OCI-LY1 (cell line): Measurements from ENCODE around the gene HBE1.

Experiments
- H2AFZ ChIP-seq: fragments of 200-600 bp; sonication (generic), shearing (Covaris generic); 2 replicates; pipeline ENCODE4 v1.6.0; 2014; ENCODE audit warnings: antibody characterized with exemption, mild to moderate bottlenecking, low read length
- H3F3A ChIP-seq: fragments of 200-600 bp; sonication (generic), shearing (Covaris generic); 2 replicates; pipeline ENCODE4 v1.6.0; 2014; ENCODE audit warnings: mild to moderate bottlenecking, antibody characterized with exemption, low read length, moderate library complexity; ENCODE audit not compliant: insufficient read depth
- H3K27ac ChIP-seq: fragments of 200-600 bp; sonication (generic); 2 replicates; pipeline ENCODE4 v1.5.1; 2014; ENCODE audit warnings: low read length, mixed run types, mild to moderate bottlenecking, low read depth; ENCODE audit not compliant: poor library complexity, severe bottlenecking
- H3K27me3 ChIP-seq: fragments of 200-600 bp; sonication (generic); 2 replicates; pipeline ENCODE4 v1.6.0; 2014; ENCODE audit warnings: antibody characterized with exemption, mild to moderate bottlenecking, low read length, moderate library complexity; ENCODE audit not compliant: insufficient read depth
- H3K36me3 ChIP-seq: fragments of 200-600 bp; sonication (generic); 2 replicates; pipeline ENCODE4 v1.6.1; 2014; ENCODE audit warnings: mild to moderate bottlenecking, antibody characterized with exemption, low read length, moderate library complexity, mixed read lengths; ENCODE audit not compliant: insufficient read depth
- H3K4me1 ChIP-seq: fragments of 200-600 bp; sonication (generic); 2 replicates; pipeline ENCODE4 v1.5.1; 2014; ENCODE audit warnings: mild to moderate bottlenecking, low read length, moderate library complexity; ENCODE audit not compliant: insufficient read depth, severe bottlenecking
- H3K4me2 ChIP-seq: fragments of 200-600 bp; sonication (generic), shearing (Covaris generic); 2 replicates; pipeline ENCODE4 v1.6.1; 2014; ENCODE audit warnings: low read length
- H3K4me3 ChIP-seq: fragments of 200-600 bp; sonication (generic); 2 replicates; pipeline ENCODE4 v1.5.1; 2014; ENCODE audit warnings: low read length, low read depth, mild to moderate bottlenecking, mixed read lengths; ENCODE audit not compliant: poor library complexity, severe bottlenecking
- H3K79me2 ChIP-seq: fragments of 200-600 bp; shearing (Covaris generic); 2 replicates; pipeline ENCODE4 v1.6.1; 2016; ENCODE audit warnings: mixed run types, low read length, mixed read lengths; ENCODE audit not compliant: insufficient read depth
- H3K9ac ChIP-seq: fragments of 200-600 bp; sonication (generic), shearing (Covaris generic); 2 replicates; pipeline ENCODE4 v1.6.1; 2014; ENCODE audit warnings: mild to moderate bottlenecking, low read length, mixed read lengths
- H3K9me2 ChIP-seq: fragments of 200-600 bp; sonication (generic), shearing (Covaris generic); 2 replicates; pipeline ENCODE4 v1.6.1; 2014; ENCODE audit warnings: low read depth, mild to moderate bottlenecking, low read length, mixed read lengths
- H3K9me3 ChIP-seq: fragments of 200-600 bp; shearing (Covaris generic); 2 replicates; pipeline ENCODE4 v1.6.1; 2014; ENCODE audit warnings: low read length, mixed read lengths
- H4K20me1 ChIP-seq: fragments of 200-600 bp; sonication (generic), shearing (Covaris generic); 2 replicates; pipeline ENCODE4 v1.6.0; 2016; ENCODE audit warnings: mild to moderate bottlenecking, low read length; ENCODE audit not compliant: insufficient read depth
- CTCF ChIP-seq: fragments of 200-600 bp; sonication (generic), shearing (Covaris generic); IDR thresholded peaks from 2 replicates; pipeline ENCODE4 v1.5.1; 2017; ENCODE audit warnings: mild to moderate bottlenecking, antibody characterized with exemption, low read length, moderate library complexity, mixed read lengths
- EZH2 ChIP-seq: fragments of 200-600 bp; sonication (generic), shearing (Covaris generic); IDR thresholded peaks from 2 replicates; pipeline ENCODE4 v1.8.0; 2017; ENCODE audit warnings: borderline replicate concordance, mixed run types, mild to moderate bottlenecking, antibody characterized with exemption, low read length, moderate library complexity, mixed read lengths

HBE1 gene

GRCh38 chr11:5252919-5253265 is 16.9 kb downstream of the HBE1 start:
- Histone ChIP-seq H3K4me1 (no peaks in the 10 kb centered on the region), H3K4me3 (no peak overlapping the region), H3K9ac (no peak overlapping the region), H2AFZ (no peak overlapping the region), H3F3A (no peaks in the 10 kb centered on the region), H3K9me2 (no peaks in the 10 kb centered on the region), H3K9me3 (no peaks in the 10 kb centered on the region), H3K27ac (no peak overlapping the region), H3K36me3 (no peaks in the 10 kb centered on the region), H3K27me3 (no peaks in the 10 kb centered on the region), H4K20me1 (no peaks in the 10 kb centered on the region), H3K4me2 (no peak overlapping the region), H3K79me2 (no peaks in the 10 kb centered on the region)
- TF ChIP-seq CTCF (no peak), EZH2 (no peak)

- Histone ChIP-seq H3K4me1 (no peaks in the 10 kb centered on the region), H3K27me3 (no peaks in the 10 kb centered on the region), H3K9ac (no peak overlapping the region), H3K27ac (no peak overlapping the region), H3K79me2 (no peaks in the 10 kb centered on the region), H3F3A (no peaks in the 10 kb centered on the region), H3K9me3 (no peaks in the 10 kb centered on the region), H3K4me2 (no peak overlapping the region), H4K20me1 (no peaks in the 10 kb centered on the region), H3K9me2 (no peaks in the 10 kb centered on the region), H2AFZ (no peak overlapping the region), H3K4me3 (no peak overlapping the region), H3K36me3 (no peaks in the 10 kb centered on the region)
- TF ChIP-seq CTCF = no peak
- TF ChIP-seq EZH2 = no peak
Observed at GRCh38 chr11:5252192-5252918, 17.4 kb downstream of the HBE1 start.

- H3K9me2 ChIP-seq = no peaks in the 10 kb centered on the region
- no peak overlapping the region for H3K4me2 ChIP-seq
- TF ChIP-seq EZH2 (no peak), CTCF (no peak)
- no peaks in the 10 kb centered on the region for H3K79me2 ChIP-seq
- no peak overlapping the region for H3K4me3 ChIP-seq
- no peaks in the 10 kb centered on the region for H3K36me3 ChIP-seq
- no peak overlapping the region for H3K9ac ChIP-seq
- H3K27ac ChIP-seq = no peak overlapping the region
- H3K4me1 ChIP-seq = no peaks in the 10 kb centered on the region
- no peaks in the 10 kb centered on the region for H3F3A ChIP-seq
- no peaks in the 10 kb centered on the region for H3K27me3 ChIP-seq
- no peaks in the 10 kb centered on the region for H4K20me1 ChIP-seq
- H3K9me3 ChIP-seq = no peaks in the 10 kb centered on the region
- H2AFZ ChIP-seq = no peak overlapping the region
Observed at GRCh38 chr11:5251746-5252145, 18.0 kb downstream of the HBE1 start.
